PC-3 (cell line): ENCODE measurements around the gene NRCAM.
"Not testable (repeated sequence)": the region's sequence is repeated elsewhere in the genome, so short reads cannot be mapped to it uniquely, and the experiment has no call there.

Experiments
- EZH2 ChIP-seq: fragments of 300-600 bp; sonication (generic); IDR thresholded peaks from one replicate; pipeline ENCODE4 v1.6.1; 2017; ENCODE audit warnings: antibody characterized with exemption, mild to moderate bottlenecking, low read length; ENCODE audit not compliant: unreplicated experiment
- TF ChIP-seq, protein P1 (sequence below): fragments of 300-600 bp; sonication (generic); conservative IDR thresholded peaks from 2 replicates; pipeline ENCODE4 v1.5.1; 2017; ENCODE audit warnings: antibody characterized with exemption, low read depth, mild to moderate bottlenecking, low read length

- TF ChIP-seq, protein P1, sequence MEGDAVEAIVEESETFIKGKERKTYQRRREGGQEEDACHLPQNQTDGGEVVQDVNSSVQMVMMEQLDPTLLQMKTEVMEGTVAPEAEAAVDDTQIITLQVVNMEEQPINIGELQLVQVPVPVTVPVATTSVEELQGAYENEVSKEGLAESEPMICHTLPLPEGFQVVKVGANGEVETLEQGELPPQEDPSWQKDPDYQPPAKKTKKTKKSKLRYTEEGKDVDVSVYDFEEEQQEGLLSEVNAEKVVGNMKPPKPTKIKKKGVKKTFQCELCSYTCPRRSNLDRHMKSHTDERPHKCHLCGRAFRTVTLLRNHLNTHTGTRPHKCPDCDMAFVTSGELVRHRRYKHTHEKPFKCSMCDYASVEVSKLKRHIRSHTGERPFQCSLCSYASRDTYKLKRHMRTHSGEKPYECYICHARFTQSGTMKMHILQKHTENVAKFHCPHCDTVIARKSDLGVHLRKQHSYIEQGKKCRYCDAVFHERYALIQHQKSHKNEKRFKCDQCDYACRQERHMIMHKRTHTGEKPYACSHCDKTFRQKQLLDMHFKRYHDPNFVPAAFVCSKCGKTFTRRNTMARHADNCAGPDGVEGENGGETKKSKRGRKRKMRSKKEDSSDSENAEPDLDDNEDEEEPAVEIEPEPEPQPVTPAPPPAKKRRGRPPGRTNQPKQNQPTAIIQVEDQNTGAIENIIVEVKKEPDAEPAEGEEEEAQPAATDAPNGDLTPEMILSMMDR = not testable (repeated sequence)
- TF ChIP-seq EZH2 = not testable (repeated sequence)
Measured at GRCh38 chr7:108466322-108466721, 10.1 kb upstream of the NRCAM start.
